GM23248 (cell line): Measurements from ENCODE around the gene AHSA1.

Experiments
- EZH2 ChIP-seq: fragments of 200-600 bp; sonication (generic); IDR thresholded peaks from 2 replicates; pipeline ENCODE4 v1.6.1; 2018; ENCODE audit warnings: antibody characterized with exemption, mild to moderate bottlenecking; ENCODE audit not compliant: insufficient read depth, poor library complexity, severe bottlenecking
- EZH2phosphoT487 ChIP-seq: fragments of 200-600 bp; sonication (generic); IDR thresholded peaks from 2 replicates; pipeline ENCODE4 v1.6.1; 2018; ENCODE audit warnings: antibody characterized with exemption, moderate library complexity, mild to moderate bottlenecking, low read depth; ENCODE audit not compliant: insufficient read depth

DNA sequence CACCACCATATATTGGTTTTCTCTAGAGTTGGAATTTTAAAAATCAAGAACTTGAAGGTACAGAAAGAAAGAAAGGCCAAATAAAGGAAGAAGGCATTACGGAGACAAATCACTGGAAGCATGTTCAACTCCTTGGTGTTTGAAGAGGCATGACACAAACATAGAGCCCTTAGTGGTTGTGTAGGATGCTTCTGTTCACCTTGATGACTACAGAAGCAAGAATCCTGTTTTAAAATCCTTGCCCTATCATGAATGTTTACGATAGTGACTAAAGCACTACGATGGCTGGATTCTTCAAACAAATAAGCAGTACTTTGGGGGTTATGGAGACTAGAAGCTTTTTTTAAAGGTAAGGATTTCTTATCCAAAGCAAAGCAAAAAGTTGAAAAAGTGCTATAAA, 51.0 kb downstream of the AHSA1 start:
- TF ChIP-seq EZH2 (no peak), EZH2phosphoT487 (no peak)
